SK-N-SH (cell line): ENCODE data around the gene PCDHGB6. TPM values are rescaled to one million over a fixed set of nuclear protein-coding genes. Genes with fewer than 3 reads are reported as not detected.
A peak's percentile ranks its signal among the peaks of the same experiment; 100 is the strongest.

ENCODE experiments used
- CTCF ChIA-PET: fragments of 300-600, 350-600 bp; formaldehyde crosslinking; extraction: SDS; loops from one replicate; lab custom pipeline; 2021; lab: Yijun Ruan, JAX
- POLR2A ChIA-PET: fragments of 350-600 bp; sonication (Branson Sonifier 250); formaldehyde crosslinking; extraction: SDS; loops from one replicate; lab custom pipeline; 2020; ENCODE audit warnings: antibody characterized with exemption, inconsistent platforms; lab: Yijun Ruan, JAX
- DNase-seq: peaks from one replicate; pipeline ENCODE4 v3.0.0; 2012
- H2AFZ ChIP-seq: fragments of 200-600 bp; sonication (generic); 2 replicates; pipeline ENCODE4 v1.8.1; 2016; ENCODE audit warnings: antibody characterized with exemption, mild to moderate bottlenecking, low read depth
- H3F3A ChIP-seq: fragments of 200-600 bp; sonication (generic); replicated peaks from 2 replicates; pipeline ENCODE3; 2016; ENCODE audit warnings: antibody characterized with exemption, mild to moderate bottlenecking; ENCODE audit not compliant: insufficient read depth
- H3K27ac ChIP-seq, 2 experiments: fragments of 200-500 bp in 1 of 2; fragments of 200-600 bp in 1 of 2; sonication (Bioruptor generic) in 1 of 2; sonication (generic), shearing (Covaris generic) in 1 of 2; 2 replicates each; pipeline versions ENCODE4 v1.5.1 to v1.6.1; 2014 to 2016; ENCODE audit warnings: low read depth in 2 of 2, inconsistent platforms in 1 of 2, low read length in 1 of 2, mild to moderate bottlenecking in 1 of 2, mixed read lengths in 1 of 2
- H3K27me3 ChIP-seq: fragments of 200-600 bp; sonication (generic), shearing (Covaris generic); 2 replicates; pipeline ENCODE4 v1.6.1; 2016; ENCODE audit warnings: mixed run types; ENCODE audit not compliant: insufficient read depth
- H3K36me3 ChIP-seq, 2 experiments: fragments of 200-500 bp in 1 of 2; fragments of 200-600 bp in 1 of 2; sonication (Bioruptor generic) in 1 of 2; sonication (generic) in 1 of 2; replicated peaks in 1 of 2; 2 replicates each; pipeline versions ENCODE3 to v1.5.1; 2014 to 2016; ENCODE audit warnings: low read length in 1 of 2, mild to moderate bottlenecking in 1 of 2; ENCODE audit not compliant: insufficient read depth in 2 of 2, control insufficient read depth in 1 of 2
- H3K4me1 ChIP-seq, 2 experiments: fragments of 200-500 bp in 1 of 2; fragments of 200-600 bp in 1 of 2; sonication (Bioruptor generic) in 1 of 2; sonication (generic), shearing (Covaris generic) in 1 of 2; 2 replicates each; pipeline versions ENCODE4 v1.5.1 to v1.6.1; 2014 to 2016; ENCODE audit warnings: low read depth in 1 of 2, low read length in 1 of 2, mixed run types in 1 of 2; ENCODE audit not compliant: insufficient read depth in 2 of 2, control insufficient read depth in 1 of 2
- H3K4me2 ChIP-seq: fragments of 200-600 bp; sonication (generic), shearing (Covaris generic); 2 replicates; pipeline ENCODE4 v1.6.1; 2017; ENCODE audit warnings: mixed run types
- H3K4me3 ChIP-seq, 2 experiments: fragments of 200-500 bp in 1 of 2; fragments of 200-600 bp in 1 of 2; sonication (Bioruptor generic) in 1 of 2; sonication (generic), shearing (Covaris generic) in 1 of 2; 2 replicates each; pipeline versions ENCODE4 v1.5.1 to v1.8.1; 2014 to 2016; ENCODE audit warnings: low read depth in 2 of 2, inconsistent platforms in 1 of 2, low read length in 1 of 2, mild to moderate bottlenecking in 1 of 2, mixed read lengths in 1 of 2, moderate library complexity in 1 of 2
- H3K79me2 ChIP-seq: fragments of 200-600 bp; sonication (generic); 2 replicates; pipeline ENCODE4 v1.8.1; 2017; ENCODE audit warnings: mild to moderate bottlenecking; ENCODE audit not compliant: insufficient read depth
- H3K9ac ChIP-seq: fragments of 200-600 bp; sonication (generic); 2 replicates; pipeline ENCODE4 v1.6.1; 2017; ENCODE audit warnings: mixed run types
- H3K9me2 ChIP-seq: fragments of 200-600 bp; sonication (generic); 2 replicates; pipeline ENCODE4 v1.6.1; 2017; ENCODE audit warnings: mixed run types
- H3K9me3 ChIP-seq: fragments of 200-600 bp; sonication (generic); 2 replicates; pipeline ENCODE4 v1.6.1; 2017; ENCODE audit warnings: mixed run types, mild to moderate bottlenecking, moderate library complexity
- H4K20me1 ChIP-seq: fragments of 200-600 bp; sonication (generic); 2 replicates; pipeline ENCODE4 v1.6.1; 2017; ENCODE audit warnings: mild to moderate bottlenecking, mixed run types; ENCODE audit not compliant: insufficient read depth
- CHD2 ChIP-seq: fragments of 150-350 bp; IDR thresholded peaks from 2 replicates; pipeline ENCODE4 v1.6.1; 2018; ENCODE audit warnings: low read length; ENCODE audit not compliant: partially characterized antibody
- EP300 ChIP-seq, 2 experiments: IDR thresholded peaks; 2 replicates each; pipeline versions ENCODE4 v1.4.0 to v1.6.1; 2012; ENCODE audit warnings: borderline replicate concordance in 1 of 2, low read depth in 1 of 2, low read length in 1 of 2
- FOSL2 ChIP-seq: IDR thresholded peaks from 2 replicates; pipeline ENCODE4 v1.4.0; 2012; ENCODE audit warnings: low read depth, mild to moderate bottlenecking, moderate library complexity, borderline replicate concordance
- GATA2 ChIP-seq: sonication (generic); formaldehyde crosslinking; IDR thresholded peaks from 2 replicates; pipeline ENCODE4 v1.5.0; 2020; ENCODE audit warnings: mild to moderate bottlenecking, missing genetic modification reagents
- POLR2AphosphoS5 ChIP-seq: IDR thresholded peaks from 2 replicates; pipeline ENCODE4 v1.6.1; 2012; ENCODE audit warnings: low read depth, low read length
- REST ChIP-seq: IDR thresholded peaks from 2 replicates; pipeline ENCODE4 v1.6.1; 2012; ENCODE audit warnings: mild to moderate bottlenecking, low read depth, low read length, moderate library complexity
- TEAD4 ChIP-seq: IDR thresholded peaks from 2 replicates; pipeline ENCODE4 v1.4.0; 2012; ENCODE audit warnings: mild to moderate bottlenecking, borderline replicate concordance; ENCODE audit not compliant: insufficient read depth
- YY1 ChIP-seq: IDR thresholded peaks from 2 replicates; pipeline ENCODE4 v1.4.0; 2012; ENCODE audit warnings: low read depth, mild to moderate bottlenecking
- WGBS: methylation state at CpG from one replicate; pipeline ENCODE4 v1.1.6; 2017; ENCODE audit warnings: low lambda C conversion rate; 5-methylcytosine and 5-hydroxymethylcytosine counted together
- polyA plus RNA-seq, 3 experiments: library from polyadenylated mRNA; depleted of rRNA; stranded (reverse); fragments of >200 nt; gene quantifications; 2 replicates each; pipeline ENCODE4 v1.2.3, GENCODE V29; 2012

Gene PCDHGB6
- polyA plus RNA-seq, 1 of the 3 experiments (the other 2 are of a cell fraction): 0.18 TPM

- no peak for DNase-seq
- no peaks in the 10 kb centered on the region for H3K9me2 ChIP-seq
- TF ChIP-seq TEAD4 (no peak), REST (no peak), POLR2AphosphoS5 (no peak), EP300 (IDR thresholded peaks at IDR 0.05; ENCODE audit: borderline replicate concordance in 1 of 2, low read depth in 1 of 2, low read length in 1 of 2) (no peak)
- TF ChIP-seq, all 33 proteins: peak for 0
- H3K4me3 ChIP-seq: peak overlapping the region in 1 of 2 experiments; percentile 42; a peak in 3 of 4 replicates
- no peaks in the 10 kb centered on the region for H3K27me3 ChIP-seq
- H3F3A ChIP-seq: no peaks in the 10 kb centered on the region
- H2AFZ ChIP-seq: no peak overlapping the region
- no peak overlapping the region for H3K27ac ChIP-seq
- no peaks in the 10 kb centered on the region for H4K20me1 ChIP-seq
- no peaks in the 10 kb centered on the region for H3K79me2 ChIP-seq
- POLR2A ChIA-PET: interaction anchor here (0.7 kb wide), 1 partner anchor 203 kb away, joined by 3 read pairs; no protein-coding TSS in a partner anchor
- CTCF ChIA-PET: interaction anchor here (0.6 to 1.1 kb wide), 5 partner anchors 178 to 203 kb away, joined by 3 to 14 read pairs (median 3); partner anchors contain the start of gene PCDHB16
- no peak overlapping the region for H3K9ac ChIP-seq
- H3K4me1 ChIP-seq: no peaks in the 10 kb centered on the region
- H3K9me3 ChIP-seq: no peaks in the 10 kb centered on the region; the same call in 1 of the 2 replicates
- whole genome bisulfite sequencing: 54% methylated on average over 14 of the region's 15 CpGs
- H3K4me2 ChIP-seq: 0 out of 2 replicates have a peak overlapping the region, but pooled peaks have one; percentile 33
- peaks cover 0 to 4% of the 10 kb centered on the region in 2 experiments for H3K36me3 ChIP-seq
Observed at GRCh38 chr5:141360685-141361084, 47.1 kb upstream of the PCDHGB6 start.

- H3K4me2 ChIP-seq: no peak overlapping the region
- H3K9ac ChIP-seq: no peak overlapping the region
- no peak for DNase-seq
- POLR2A ChIA-PET: no interaction called here
- TF ChIP-seq GATA2 (CRISPR knock-in tag): no peak
- TF ChIP-seq CHD2: no peak
- TF ChIP-seq FOSL2: no peak
- TF ChIP-seq YY1: no peak
- peaks cover 0 to 6% of the 10 kb centered on the region in 2 experiments for H3K36me3 ChIP-seq
- CTCF ChIA-PET: no interaction called here
- H3K27ac ChIP-seq: no peak overlapping the region
- H3K4me3 ChIP-seq: no peak overlapping the region
- no peaks in the 10 kb centered on the region for H4K20me1 ChIP-seq
- H3K79me2 ChIP-seq: no peaks in the 10 kb centered on the region
- H3K9me2 ChIP-seq: no peaks in the 10 kb centered on the region
- H3K27me3 ChIP-seq: no peaks in the 10 kb centered on the region
- H3F3A ChIP-seq: no peaks in the 10 kb centered on the region
- no peaks in the 10 kb centered on the region; the same call in 1 of the 2 replicates for H3K9me3 ChIP-seq
- H2AFZ ChIP-seq: no peak overlapping the region
- no peaks in the 10 kb centered on the region for H3K4me1 ChIP-seq
Observed at GRCh38 chr5:141362719-141363118, 45.1 kb upstream of the PCDHGB6 start.
